GM18519 (cell line): ENCODE measurements around the gene CFAP43.
A peak's percentile ranks its signal among the peaks of the same experiment; 100 is the strongest.
"Not testable (repeated sequence)": the region's sequence is repeated elsewhere in the genome, so short reads cannot be mapped to it uniquely, and the experiment has no call there.

Source experiments
- ATAC-seq: cut with Tn5 transposase; IDR thresholded peaks from one replicate; pipeline ENCODE4 v1.9.1; 2021; ENCODE audit warnings: mild to moderate bottlenecking, moderate library complexity; ENCODE audit not compliant: unreplicated experiment, low FRiP score

The CFAP43 gene

GRCh38 chr10:104259456-104259855, 27.3 kb upstream of the CFAP43 start:
- no peak for ATAC-seq

GRCh38 chr10:104258209-104258608, 26.0 kb upstream of the CFAP43 start:
- no peak for ATAC-seq

GRCh38 chr10:104257235-104257634, 25.1 kb upstream of the CFAP43 start:
- ATAC-seq, result no peak

- ATAC-seq, result no peak
These were observed 24.3 kb upstream of the CFAP43 start for GRCh38 chr10:104256335-104256961.

GRCh38 chr10:104255311-104255981, 23.3 kb upstream of the CFAP43 start:
- no peak for ATAC-seq

- peak; percentile 45 for ATAC-seq
These were observed 22.5 kb upstream of the CFAP43 start, which contains the start of gene GSTO1 for GRCh38 chr10:104254493-104255310. Gene GSTO1, plus strand, starts transcription at chr10:104254892. Its CDS starts 37 bp downstream, at chr10:104254929.

GRCh38 chr10:104253606-104254410, 21.6 kb upstream of the CFAP43 start:
- no peak for ATAC-seq

- ATAC-seq, result no peak
These were observed 20.9 kb upstream of the CFAP43 start for GRCh38 chr10:104253106-104253505.

- no peak for ATAC-seq
These were observed 20.2 kb upstream of the CFAP43 start for GRCh38 chr10:104252368-104252767.

GRCh38 chr10:104251443-104251842, 19.3 kb upstream of the CFAP43 start:
- ATAC-seq, result no peak

- ATAC-seq, result no peak
These were observed 18.2 kb upstream of the CFAP43 start for GRCh38 chr10:104250371-104250770.

- ATAC-seq, result not testable (repeated sequence)
These were observed 16.8 kb upstream of the CFAP43 start for GRCh38 chr10:104248931-104249330.

GRCh38 chr10:104247513-104248146, 15.5 kb upstream of the CFAP43 start:
- ATAC-seq, result no peak

GRCh38 chr10:104246976-104247375, 14.8 kb upstream of the CFAP43 start:
- ATAC-seq, result no peak

GRCh38 chr10:104245066-104245632, 13.0 kb upstream of the CFAP43 start:
- ATAC-seq, result no peak

GRCh38 chr10:104243512-104243911, 11.3 kb upstream of the CFAP43 start:
- no peak for ATAC-seq

- ATAC-seq, result not testable (repeated sequence)
These were observed 10.8 kb upstream of the CFAP43 start for GRCh38 chr10:104243009-104243408.

GRCh38 chr10:104242545-104242944, 10.4 kb upstream of the CFAP43 start:
- no peak for ATAC-seq

- ATAC-seq, result no peak
These were observed 7.9 kb upstream of the CFAP43 start for GRCh38 chr10:104240078-104240477.

- ATAC-seq, result no peak
These were observed 3.6 kb upstream of the CFAP43 start for GRCh38 chr10:104235801-104236200.
